ENCODE measurements around the gene NHSL2.
"Not testable (repeated sequence)": the region's sequence is repeated elsewhere in the genome, so short reads cannot be mapped to it uniquely, and the experiment has no call there.

The NHSL2 gene

DNA sequence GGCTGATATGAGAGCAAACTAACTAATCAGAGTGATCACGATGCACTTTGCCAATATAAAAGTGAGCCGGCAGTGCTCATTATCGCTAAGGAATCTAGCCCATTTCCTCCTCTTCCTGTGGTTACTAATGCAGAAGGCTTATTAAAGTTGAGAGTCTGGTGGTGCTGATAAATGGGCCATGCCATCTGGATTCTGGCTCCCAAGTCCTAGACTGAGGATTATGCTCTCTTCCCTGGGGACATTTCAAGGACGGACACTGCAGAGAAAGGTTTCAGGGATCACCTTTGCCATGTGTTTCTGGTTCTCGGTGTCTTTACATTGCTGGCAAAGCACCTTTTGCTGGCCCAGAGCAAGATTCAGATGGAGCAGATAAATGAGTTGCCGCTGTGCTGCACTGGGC lies 135.8 kb downstream of the NHSL2 start:
- no peak for DNase-seq

DNA sequence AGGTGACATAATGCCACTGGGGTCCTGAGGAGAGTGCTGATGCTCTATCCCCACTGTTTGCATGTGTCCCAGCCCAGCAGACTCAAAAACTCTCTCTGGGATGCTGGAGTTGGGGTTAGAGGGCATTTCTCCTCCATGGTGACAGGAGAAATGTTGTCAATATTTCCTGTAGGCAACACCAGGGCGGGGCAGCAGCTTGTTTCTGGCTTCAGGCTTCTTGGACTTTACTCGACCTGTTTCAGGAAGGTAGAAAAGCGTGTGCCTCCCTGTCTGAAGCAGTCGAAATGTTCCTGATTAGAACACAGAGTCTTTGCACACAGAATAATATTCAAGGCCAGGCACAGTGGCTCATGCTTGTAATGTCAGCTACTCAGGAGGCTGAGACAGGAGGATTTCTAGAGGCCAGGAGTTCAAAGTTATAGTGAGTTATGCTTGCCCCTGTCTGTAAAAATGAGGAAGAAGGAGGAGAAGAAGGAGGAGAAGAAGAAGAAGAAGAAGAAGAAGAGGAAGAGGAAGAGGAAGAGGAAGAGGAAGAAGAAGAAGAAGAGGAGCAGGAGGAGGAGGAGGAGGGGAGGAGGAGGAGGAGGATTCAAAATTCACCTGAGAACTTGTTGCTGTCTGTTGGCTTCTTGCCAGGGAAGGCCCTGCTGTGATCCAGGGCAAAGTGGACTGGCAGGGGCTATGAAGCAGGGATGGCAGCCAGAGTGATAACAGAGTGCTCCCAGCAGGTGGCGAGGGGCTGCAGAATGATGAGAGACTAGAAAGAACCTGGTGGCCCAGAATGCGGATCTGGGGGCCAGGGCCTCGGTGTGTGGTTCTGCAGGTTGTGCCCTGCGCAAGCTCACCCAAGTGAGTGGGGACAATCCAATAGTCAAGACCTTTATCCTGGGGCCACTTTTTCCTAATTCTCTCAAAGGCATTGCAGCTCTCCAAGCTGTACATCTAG lies 138.1 kb downstream of the NHSL2 start:
- no peak for DNase-seq

DNA sequence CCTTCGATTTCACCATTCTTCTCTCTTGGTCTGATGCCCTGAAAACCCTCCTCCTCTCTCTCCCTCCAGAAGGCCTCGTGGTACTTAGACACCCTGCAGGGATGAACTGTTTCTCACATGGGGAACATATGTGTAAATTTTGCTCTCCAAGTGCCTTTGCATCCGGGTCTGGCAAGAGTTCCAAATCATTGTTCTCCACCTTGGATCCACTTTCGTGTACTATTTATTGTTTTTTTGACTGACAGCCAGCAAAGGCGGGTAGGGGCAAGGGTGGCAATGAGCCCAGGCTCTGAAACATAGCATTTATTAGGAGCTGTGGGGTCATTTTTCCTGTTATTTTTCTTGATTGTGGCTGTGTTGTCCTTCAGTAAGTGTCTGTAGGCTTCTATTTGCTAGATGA lies 139.4 kb downstream of the NHSL2 start:
- DNase-seq, result no peak

DNA sequence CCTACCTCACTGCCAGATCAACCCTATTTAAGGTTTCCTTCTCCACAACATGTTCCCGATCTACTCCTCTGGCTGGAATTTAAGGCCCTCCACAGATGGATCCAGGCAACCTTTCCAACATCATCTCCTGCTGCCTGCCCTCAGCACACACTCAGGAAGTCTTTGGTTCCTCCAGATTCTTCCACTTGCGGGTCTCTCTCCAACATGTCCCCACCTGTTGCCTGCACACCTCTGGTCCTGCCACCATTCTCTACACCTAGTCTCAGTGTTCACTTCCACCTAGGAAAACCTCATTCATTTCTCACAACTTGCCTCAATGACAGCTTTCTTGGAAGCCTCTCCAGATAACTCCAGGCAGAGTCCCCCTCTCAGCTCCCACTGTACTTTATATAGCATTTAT lies 140.9 kb downstream of the NHSL2 start:
- DNase-seq, result no peak

DNA sequence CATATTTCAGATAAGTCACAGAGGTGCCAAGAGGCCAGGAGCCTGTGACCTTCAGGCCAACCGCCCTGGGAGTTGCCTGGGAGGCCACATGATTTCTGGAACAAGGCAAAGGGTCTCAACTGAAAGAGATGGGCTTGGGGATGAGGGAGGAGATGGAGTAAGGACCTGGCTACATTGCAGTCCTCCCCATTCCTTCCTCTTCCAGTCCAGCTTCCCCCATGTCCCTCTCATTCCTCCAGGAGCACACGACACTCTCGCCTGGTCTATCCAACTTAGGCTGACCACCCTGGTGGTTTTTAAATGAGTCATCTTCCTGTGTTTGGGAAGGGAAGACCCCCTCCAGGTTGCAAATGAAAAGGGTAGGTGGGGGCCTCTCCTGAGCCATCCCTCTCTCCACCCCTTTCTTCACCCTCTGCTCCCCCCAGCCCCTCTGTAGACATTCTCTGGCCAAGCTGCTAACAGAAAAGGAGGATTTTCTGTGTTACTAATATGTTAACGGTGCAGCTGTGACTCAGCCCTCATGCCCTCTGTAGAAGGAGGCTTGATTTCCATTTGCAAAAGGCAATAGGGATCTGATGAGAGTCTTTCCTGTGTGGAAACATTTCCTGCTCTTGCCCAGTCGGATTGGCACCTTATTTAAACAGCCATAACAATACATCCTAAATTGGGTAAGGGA lies 141.9 kb downstream of the NHSL2 start:
- DNase-seq, result no peak

DNA sequence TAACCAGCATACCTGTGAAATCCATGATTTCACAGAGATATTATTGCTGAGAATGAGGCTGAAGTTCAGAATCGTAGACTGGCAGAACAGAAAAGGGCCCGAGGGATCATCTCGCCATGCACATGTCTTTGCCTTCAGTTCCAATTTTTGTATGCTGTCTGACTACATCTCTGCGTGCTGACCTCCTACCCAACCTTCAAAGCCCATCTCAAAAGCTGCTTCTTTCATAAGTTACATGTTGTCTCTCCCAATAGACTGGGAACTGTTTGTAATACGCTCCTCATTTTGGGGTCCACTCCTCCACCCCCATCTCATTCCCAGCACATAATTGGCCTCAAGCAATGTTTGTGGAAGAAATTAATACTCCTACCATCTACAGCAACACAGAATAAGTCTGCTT lies 142.9 kb downstream of the NHSL2 start:
- DNase-seq, result no peak

DNA sequence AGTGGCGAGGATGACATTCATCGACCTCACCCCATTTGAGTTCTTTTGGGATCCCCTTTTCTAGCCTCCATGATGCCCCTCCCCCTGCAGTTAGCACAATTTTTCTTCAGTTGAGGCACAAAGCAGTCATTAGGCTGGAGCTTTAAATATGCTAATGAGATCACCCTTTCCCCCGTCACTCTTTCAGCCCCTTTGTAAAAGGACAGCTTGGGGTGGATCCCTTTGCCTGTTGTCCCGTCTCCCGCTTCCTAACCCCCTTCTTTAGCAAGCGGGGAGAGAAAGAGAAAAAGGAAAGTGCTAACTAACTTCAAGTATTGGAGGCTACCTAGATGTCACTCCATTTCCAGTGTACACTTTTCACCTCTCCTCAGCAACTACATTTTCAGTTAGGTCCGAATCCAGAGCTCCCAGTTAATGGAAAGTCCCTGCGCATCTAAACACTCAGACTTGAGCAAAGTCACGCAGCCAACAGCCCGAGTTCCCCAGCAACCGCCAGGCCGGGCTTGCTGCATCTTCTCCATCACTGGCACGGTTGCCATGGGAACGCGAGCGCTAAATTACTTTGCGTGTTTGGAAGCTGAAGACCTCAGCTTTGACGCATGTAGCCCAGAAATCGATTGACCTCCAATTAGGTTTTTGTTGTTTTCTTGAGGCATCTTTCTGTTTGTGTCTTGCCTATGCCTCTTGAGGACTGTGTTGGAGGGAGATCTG lies 144.3 kb downstream of the NHSL2 start:
- DNase-seq, result no peak

DNA sequence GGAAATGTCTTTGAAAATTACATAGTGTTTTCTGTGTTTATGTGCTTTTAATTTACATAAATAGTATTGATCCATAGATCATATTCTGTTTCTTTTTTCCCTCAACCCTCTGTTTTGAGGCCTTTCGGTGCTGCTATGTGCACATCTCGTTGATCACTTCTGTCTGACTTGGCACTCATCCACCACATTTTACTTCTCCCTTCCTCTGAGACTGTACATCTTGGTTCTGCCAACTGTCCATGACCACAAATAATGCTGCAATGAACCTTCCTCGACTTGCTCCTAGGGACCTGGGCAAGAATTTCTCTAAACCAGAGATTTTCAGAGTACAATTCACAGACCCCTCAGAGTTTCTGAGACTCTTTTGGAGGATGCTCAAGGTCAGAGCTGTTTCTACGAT lies 146.7 kb downstream of the NHSL2 start:
- no peak for DNase-seq

DNA sequence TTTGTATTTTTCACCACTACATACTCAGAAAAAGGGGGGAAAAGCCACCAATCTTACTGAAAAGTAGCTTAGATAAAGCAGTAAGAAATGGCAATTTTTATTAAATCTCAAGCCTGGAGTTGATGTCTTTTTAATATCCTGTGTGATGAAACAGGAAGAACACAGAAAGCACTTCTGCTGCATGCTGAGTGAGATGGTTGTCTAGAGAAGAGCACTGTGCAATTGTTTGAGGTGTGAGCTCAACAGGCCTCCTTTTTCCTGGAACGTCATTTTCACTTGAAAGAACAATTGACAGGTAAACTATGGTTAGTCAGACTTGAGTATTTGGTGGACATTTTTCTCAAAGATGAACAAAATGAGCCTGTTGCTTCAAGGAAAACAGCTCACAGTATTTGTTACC lies 147.2 kb downstream of the NHSL2 start:
- no peak for DNase-seq

DNA sequence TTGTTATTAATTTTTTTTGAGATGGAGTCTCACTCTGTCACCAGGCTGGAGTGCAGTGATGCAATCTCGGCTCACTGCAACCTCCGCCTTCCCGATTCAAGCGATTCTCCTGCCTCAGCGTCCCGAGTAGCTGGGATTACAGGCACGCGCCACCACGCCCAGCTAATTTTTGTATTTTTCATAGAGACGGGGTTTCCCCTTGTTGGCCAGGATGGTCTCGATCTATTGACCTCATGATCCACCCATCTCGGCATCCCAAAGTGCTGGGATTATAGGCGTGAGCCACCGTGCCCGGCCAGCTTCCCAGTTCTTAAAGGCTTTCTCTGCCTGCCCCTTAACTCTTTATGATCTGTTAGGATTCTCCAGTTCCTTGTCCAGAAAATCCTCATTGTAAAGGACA lies 147.7 kb downstream of the NHSL2 start:
- not testable (repeated sequence) for DNase-seq

DNA sequence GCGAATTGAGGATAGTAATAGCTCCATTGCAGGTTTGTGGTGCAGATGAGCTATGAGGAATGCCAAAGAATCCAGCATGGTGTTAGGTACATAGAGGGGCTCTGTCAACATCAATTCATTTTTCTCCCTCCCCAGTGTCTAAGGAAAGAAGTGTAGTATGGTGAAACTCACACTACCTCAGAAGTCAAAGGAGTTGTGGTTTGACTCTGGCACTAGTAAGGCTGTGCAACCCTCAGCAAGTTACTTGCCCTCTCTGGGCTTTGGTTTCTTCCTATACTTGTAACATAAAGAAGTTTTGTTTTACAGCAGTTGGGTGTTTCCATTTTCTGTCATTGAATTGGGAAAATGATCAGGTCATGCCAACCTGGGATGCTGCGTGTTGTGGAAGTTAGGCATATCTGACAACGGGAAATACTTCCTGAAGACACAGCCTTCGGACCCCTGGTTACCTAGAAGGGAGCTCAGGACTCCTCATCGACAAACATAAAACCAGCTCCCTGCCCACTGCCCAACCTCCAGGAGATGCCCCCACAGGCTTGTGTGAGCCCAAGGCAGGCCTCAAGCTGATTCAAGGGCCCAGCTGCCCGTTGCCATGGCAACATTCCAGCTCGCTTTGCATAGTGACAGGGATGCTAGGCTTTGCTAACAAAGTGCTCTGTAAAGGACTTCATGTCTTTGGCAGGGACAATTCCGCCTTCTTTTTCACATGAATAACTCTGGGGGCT lies 149.7 kb downstream of the NHSL2 start:
- DNase-seq, result no peak

DNA sequence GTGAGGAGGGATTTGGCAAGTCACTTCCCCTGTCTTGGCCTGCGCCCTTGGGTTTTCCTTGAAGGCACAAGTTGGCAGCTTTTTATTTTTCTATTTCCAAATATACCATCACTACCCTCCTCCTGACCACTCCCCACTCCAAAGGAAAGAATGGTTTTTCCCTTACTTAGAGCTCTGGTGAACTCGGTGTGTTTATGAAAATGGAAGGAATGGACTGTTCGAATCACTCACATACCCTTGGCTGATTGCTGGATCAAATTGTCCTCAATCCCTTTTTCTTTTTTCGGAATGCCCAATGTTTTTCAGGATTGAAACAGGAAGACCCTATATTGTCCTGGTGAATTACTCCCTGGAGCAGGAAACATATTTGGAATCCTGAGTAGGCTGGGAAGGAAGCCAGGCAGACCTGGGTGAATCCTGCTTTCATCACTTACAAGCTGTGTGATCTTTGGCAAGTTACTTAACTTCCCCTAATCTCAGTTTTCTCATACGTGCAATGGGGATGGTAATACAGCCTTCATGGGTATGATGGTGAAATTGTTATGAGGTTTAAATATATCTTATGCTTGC lies 150.4 kb downstream of the NHSL2 start:
- DNase-seq, result no peak

DNA sequence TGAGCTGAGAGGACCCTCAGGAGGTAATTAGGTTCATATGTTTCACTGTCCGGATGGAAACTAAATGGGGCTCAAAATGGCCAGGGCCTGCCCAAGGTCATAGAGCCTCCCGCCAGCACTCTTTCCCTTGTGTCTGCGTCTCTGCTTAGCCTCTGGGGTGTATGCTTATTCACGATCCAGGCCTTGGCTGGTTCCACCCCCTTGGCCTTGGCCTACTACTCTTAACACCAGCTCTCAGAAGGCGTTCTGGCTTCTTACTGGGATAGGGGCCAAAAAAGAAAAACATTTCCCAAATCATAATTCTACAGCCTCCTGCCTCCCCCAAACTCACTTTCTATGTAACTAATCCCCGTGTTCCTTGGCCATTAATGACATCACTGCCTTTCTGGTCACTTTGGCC lies 152.3 kb downstream of the NHSL2 start:
- no peak for DNase-seq

DNA sequence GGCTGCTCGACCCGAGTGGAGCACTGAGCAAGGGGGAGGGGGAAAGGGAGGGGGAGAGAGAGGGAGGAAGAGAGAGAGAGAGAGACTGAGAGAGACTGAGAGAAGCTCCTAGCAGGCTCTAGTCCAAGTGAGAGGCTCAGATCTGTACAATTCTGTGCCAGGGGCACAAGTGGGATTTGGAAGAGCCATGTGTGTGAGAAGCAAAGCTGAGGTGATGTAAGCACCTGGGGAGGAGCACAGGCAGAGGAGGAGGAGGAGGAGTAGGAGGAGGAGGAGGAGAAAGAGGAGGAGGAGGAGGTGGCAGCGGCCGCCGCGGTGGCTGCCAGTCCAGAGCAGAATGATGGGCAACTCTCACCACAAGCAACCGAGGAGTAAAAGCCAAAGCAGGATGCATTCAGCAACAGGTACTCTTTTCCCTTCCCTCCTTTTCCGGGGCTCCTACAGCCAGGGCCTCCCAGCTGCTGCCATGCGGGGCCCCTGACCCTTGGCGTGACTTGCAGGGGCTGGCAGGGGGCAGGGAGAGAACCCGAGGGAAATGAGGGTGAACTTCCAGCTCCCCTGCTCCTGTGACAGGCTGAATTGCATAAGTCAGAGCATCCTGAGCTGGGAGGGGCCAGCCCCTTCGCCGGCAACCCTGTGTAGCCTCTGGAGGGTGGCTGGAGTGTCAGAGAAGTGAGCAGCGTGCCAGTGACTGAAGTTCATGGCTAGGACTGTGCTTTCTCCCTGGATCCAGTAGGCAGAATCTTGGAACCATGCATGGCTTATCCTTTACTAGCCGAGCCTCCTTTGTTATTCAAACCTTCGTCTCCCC lies 158.9 kb downstream of the NHSL2 start:
- DNase-seq, result no peak

DNA sequence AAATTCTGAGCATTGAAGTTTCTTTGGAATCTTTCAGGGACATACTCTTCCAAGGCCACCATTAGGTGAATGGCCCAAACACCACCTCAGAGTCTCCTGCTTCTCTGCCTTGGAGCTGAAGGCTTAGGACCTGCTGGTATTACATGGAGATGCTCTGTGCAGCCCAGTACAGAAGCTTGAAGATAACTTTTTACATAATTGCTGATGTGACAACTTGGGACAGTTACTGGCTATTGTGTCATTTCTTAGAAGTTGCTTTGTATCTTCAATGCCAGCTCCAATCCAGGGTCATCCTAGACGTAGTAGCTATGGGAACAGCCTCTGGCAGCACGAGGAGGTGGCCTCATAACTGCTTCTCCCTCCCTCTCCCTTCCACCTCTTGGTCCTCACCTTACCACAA lies 160.6 kb downstream of the NHSL2 start:
- DNase-seq, result no peak

DNA sequence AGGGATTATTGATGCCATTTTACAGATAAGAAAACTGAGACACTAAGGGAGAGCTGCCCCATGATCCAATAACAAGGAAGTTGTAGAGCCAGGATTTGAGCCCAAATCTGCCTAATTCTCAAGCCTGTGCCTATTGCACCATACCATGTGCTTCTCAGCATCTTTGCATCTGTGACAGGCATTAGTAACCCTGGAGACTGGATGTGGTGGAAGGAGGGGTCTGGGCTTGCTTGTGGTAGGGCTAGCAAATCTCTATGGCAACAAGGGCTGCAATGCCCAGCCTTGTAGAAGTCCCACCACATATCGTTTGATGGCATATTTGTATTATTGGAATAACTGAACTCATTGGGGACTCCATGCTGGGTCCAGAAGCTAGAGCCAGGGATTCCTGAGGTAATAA lies 163.0 kb downstream of the NHSL2 start:
- DNase-seq, result no peak

DNA sequence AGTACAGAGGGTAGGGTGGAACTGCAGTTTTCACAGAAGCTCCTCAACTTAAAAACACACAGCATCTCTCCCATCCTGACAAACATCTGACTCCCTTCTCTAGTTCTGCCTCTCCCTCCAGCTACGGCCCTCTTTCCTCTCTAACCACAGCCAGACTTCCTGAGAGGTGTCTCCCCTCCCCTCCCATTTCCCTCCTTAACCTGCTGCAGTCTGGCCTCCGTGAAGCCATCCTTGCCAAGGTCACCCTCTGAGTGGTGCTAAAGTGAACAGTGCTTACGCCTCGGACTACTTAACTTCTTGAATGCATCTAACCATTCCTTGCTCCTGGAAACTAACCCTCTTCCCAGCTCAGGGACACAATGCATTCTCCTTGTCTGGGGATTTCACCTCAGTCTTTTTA lies 167.8 kb downstream of the NHSL2 start:
- no peak for DNase-seq

DNA sequence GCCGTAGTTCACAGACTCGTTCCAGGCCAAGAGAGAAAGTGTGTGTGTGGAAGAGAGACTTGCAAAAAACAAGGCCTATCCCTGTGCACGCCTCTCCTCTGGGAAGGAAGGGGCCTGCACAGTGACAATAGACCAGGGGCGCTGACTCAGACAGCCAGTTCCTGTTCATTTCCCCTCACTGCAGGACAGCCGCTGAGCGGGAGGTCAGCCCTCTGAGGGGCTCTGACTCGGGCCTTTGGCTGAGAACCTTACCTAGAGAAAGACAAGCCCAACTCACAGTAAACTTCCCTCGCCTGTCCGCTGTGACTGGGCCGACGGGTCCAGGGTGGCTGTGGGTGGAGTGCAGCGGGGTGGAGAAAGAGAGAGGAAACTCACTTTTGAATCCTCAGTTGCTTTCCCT lies 169.0 kb downstream of the NHSL2 start:
- DNase-seq, result no peak

DNA sequence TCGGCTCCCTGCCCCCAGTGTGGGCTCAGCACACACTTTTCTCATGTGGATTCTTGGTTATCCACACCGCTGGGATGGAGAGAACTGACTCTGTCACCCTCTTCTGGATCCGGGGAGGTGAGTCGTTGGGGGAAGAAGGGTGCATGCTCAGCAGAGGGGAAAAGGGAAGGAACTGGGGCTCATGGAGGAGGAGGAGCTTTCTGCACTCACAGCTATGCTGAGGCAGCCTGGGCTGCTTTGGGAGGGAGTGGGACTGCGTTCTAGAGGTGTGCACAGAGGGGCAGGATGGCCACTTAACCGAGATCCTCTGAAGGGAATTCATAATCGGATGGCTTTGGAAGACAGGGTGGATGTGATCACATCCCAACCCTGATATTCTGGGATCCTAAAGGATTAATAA lies 169.5 kb downstream of the NHSL2 start:
- DNase-seq, result no peak

DNA sequence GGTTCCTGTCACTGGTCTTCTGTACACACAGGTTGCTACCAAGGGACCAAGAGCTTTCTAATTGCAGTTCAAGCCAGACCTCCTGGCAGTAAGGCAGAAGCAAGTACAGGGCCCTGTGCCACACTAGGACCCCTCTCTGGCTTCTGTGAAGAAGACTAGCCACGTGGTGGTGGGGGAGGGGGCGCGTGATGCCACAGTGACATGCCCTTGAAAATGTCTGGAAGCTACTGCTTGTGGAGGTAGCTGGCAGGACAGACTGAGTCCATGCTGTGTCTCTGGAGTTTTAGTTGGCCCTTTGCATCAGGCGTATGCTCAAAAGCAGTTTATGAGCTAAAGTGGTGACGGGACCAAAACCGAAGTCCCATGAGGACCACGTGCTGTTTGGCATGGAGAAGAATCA lies 170.2 kb downstream of the NHSL2 start:
- DNase-seq, result no peak

DNA sequence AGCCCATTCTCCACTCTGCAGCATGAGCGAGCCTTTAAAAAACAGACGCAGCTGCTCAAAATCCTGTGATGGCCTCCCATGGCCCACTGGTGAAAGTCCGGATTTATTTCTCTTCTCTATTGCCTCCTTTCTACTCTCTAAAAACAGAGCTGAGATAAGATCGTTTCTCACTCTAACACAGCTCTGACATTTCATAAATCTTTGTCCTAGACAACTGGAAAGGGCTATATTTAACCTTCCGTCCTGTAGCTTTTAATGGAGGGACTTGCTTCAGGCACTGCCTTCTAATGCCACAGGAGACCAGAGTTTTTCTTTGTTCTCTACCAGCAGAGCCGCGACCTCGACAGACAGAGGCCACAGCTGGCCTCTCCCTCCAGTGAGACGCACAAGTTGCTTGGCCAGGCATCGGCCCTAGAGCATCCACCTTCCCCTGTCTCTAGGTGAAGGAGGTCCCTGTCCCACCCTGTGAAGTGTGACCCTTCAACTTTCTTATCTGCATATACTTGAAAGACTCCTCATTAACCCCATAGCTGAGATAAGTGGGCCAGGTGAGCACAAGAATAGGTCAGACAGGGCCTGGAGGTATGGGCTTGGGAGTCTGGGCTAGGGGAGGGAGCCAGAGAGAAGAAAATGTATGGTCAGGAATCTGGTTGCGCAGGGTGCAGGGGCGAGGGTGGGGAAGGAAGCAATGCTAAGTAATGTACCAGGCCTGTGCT lies 171.1 kb downstream of the NHSL2 start:
- DNase-seq, result no peak
